Measurements from ENCODE around the gene ZNF526.

The ZNF526 gene

DNA sequence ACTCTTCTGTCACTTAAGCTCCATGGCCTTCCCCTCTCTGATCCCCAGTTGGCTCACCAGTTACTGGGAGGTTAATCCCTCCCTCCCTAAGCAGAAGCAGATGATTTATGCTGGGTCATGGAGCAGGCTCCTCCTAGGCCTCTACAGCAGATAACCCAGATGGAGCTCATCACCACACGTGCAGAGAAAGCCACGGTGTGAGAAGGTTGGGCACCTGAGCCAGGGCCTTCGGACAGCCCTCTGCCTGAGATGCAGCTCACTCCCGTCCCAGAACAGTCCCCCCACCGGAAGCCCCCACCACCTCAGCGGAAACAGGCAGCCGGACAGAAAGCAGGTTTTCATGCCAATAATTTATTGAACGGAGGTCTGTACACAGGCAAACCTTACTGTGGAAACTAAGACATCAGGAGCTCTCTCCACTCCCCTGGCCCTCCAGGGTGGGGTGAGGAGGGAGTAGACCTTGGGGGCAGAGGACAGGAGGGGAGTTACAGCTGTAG is 9.8 kb downstream of the ZNF526 start:
- TF ChIP-seq ZNF8 (CRISPR knock-in tag; IDR thresholded peaks at IDR 0.05) (no peak), SNAI2 (CRISPR knock-in tag; IDR thresholded peaks at IDR 0.05) (no peak), ARNTL (CRISPR knock-in tag; IDR thresholded peaks at IDR 0.05; ENCODE audit: borderline replicate concordance, low read depth) (no peak), ZNF70 (CRISPR knock-in tag; IDR thresholded peaks at IDR 0.05) (no peak), ZC3H10 (CRISPR knock-in tag; IDR thresholded peaks at IDR 0.05) (no peak), ISL1 (CRISPR knock-in tag; IDR thresholded peaks at IDR 0.05) (no peak), CSDC2 (CRISPR knock-in tag; IDR thresholded peaks at IDR 0.05) (no peak), TOX (CRISPR knock-in tag; IDR thresholded peaks at IDR 0.05; ENCODE audit: borderline replicate concordance) (no peak), ZFP3 (CRISPR knock-in tag; IDR thresholded peaks at IDR 0.05) (no peak), RARB (CRISPR knock-in tag; IDR thresholded peaks at IDR 0.05) (no peak), OSR1 (CRISPR knock-in tag; IDR thresholded peaks at IDR 0.05) (no peak), GLIS3 (CRISPR knock-in tag; IDR thresholded peaks at IDR 0.05) (no peak), PPARA (CRISPR knock-in tag; IDR thresholded peaks at IDR 0.05; ENCODE audit: borderline replicate concordance) (no peak)
- TF ChIP-seq, protein P1, sequence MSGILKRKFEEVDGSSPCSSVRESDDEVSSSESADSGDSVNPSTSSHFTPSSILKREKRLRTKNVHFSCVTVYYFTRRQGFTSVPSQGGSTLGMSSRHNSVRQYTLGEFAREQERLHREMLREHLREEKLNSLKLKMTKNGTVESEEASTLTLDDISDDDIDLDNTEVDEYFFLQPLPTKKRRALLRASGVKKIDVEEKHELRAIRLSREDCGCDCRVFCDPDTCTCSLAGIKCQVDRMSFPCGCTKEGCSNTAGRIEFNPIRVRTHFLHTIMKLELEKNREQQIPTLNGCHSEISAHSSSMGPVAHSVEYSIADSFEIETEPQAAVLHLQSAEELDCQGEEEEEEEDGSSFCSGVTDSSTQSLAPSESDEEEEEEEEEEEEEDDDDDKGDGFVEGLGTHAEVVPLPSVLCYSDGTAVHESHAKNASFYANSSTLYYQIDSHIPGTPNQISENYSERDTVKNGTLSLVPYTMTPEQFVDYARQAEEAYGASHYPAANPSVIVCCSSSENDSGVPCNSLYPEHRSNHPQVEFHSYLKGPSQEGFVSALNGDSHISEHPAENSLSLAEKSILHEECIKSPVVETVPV (CRISPR knock-in tag; IDR thresholded peaks at IDR 0.05) = no peak
- ATAC-seq = peak; percentile 35

DNA sequence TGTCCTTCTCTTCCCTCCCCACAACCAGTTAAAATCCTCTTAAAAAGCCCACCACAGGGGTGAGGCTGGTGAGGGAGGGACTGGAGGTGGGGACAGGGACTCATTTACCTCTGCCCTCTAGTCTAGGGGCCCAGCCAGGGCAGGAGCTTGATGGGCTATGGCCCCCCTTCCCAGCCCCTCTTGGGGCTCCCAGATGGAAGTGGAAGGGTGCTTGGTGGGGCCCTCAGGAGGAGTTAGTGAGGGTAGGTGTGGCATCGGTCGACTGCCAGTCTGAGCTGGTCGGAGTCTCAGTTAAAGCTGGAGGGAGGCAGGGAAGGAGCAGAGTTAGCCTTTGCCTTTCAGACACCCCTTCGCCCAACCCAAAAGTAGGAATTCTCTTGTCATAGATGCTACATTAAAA is 10.5 kb downstream of the ZNF526 start:
- ATAC-seq = no peak
- TF ChIP-seq PPARA (CRISPR knock-in tag; IDR thresholded peaks at IDR 0.05; ENCODE audit: borderline replicate concordance) (no peak), ISL1 (CRISPR knock-in tag; IDR thresholded peaks at IDR 0.05) (no peak), ZNF70 (CRISPR knock-in tag; IDR thresholded peaks at IDR 0.05) (no peak), GLIS3 (CRISPR knock-in tag; IDR thresholded peaks at IDR 0.05) (no peak), ESRRG (CRISPR knock-in tag; IDR thresholded peaks at IDR 0.05) (no peak), ZC3H10 (CRISPR knock-in tag; IDR thresholded peaks at IDR 0.05) (no peak), ZFP3 (CRISPR knock-in tag; IDR thresholded peaks at IDR 0.05) (no peak), SNAI2 (CRISPR knock-in tag; IDR thresholded peaks at IDR 0.05) (no peak), TCF4 (CRISPR knock-in tag; IDR thresholded peaks at IDR 0.05; ENCODE audit: borderline replicate concordance) (no peak), ZNF8 (CRISPR knock-in tag; IDR thresholded peaks at IDR 0.05) (no peak), ZNF565 (CRISPR knock-in tag; conservative IDR thresholded peaks at IDR 0.05; ENCODE audit: low read depth) (no peak), CSDC2 (CRISPR knock-in tag; IDR thresholded peaks at IDR 0.05) (no peak), BACH2 (CRISPR knock-in tag; IDR thresholded peaks at IDR 0.05; ENCODE audit: borderline replicate concordance) (no peak), ARNTL (CRISPR knock-in tag; IDR thresholded peaks at IDR 0.05; ENCODE audit: borderline replicate concordance, low read depth) (no peak), ZFP30 (CRISPR knock-in tag; IDR thresholded peaks at IDR 0.05) (no peak), RARB (CRISPR knock-in tag; IDR thresholded peaks at IDR 0.05) (no peak)
- TF ChIP-seq, protein P2, sequence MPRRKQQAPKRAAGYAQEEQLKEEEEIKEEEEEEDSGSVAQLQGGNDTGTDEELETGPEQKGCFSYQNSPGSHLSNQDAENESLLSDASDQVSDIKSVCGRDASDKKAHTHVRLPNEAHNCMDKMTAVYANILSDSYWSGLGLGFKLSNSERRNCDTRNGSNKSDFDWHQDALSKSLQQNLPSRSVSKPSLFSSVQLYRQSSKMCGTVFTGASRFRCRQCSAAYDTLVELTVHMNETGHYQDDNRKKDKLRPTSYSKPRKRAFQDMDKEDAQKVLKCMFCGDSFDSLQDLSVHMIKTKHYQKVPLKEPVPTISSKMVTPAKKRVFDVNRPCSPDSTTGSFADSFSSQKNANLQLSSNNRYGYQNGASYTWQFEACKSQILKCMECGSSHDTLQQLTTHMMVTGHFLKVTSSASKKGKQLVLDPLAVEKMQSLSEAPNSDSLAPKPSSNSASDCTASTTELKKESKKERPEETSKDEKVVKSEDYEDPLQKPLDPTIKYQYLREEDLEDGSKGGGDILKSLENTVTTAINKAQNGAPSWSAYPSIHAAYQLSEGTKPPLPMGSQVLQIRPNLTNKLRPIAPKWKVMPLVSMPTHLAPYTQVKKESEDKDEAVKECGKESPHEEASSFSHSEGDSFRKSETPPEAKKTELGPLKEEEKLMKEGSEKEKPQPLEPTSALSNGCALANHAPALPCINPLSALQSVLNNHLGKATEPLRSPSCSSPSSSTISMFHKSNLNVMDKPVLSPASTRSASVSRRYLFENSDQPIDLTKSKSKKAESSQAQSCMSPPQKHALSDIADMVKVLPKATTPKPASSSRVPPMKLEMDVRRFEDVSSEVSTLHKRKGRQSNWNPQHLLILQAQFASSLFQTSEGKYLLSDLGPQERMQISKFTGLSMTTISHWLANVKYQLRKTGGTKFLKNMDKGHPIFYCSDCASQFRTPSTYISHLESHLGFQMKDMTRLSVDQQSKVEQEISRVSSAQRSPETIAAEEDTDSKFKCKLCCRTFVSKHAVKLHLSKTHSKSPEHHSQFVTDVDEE (CRISPR knock-in tag; IDR thresholded peaks at IDR 0.05) = no peak
- TF ChIP-seq, protein P3, sequence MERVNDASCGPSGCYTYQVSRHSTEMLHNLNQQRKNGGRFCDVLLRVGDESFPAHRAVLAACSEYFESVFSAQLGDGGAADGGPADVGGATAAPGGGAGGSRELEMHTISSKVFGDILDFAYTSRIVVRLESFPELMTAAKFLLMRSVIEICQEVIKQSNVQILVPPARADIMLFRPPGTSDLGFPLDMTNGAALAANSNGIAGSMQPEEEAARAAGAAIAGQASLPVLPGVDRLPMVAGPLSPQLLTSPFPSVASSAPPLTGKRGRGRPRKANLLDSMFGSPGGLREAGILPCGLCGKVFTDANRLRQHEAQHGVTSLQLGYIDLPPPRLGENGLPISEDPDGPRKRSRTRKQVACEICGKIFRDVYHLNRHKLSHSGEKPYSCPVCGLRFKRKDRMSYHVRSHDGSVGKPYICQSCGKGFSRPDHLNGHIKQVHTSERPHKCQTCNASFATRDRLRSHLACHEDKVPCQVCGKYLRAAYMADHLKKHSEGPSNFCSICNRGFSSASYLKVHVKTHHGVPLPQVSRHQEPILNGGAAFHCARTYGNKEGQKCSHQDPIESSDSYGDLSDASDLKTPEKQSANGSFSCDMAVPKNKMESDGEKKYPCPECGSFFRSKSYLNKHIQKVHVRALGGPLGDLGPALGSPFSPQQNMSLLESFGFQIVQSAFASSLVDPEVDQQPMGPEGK (CRISPR knock-in tag; IDR thresholded peaks at IDR 0.05; ENCODE audit: borderline replicate concordance) = no peak
- TF ChIP-seq, protein P4, sequence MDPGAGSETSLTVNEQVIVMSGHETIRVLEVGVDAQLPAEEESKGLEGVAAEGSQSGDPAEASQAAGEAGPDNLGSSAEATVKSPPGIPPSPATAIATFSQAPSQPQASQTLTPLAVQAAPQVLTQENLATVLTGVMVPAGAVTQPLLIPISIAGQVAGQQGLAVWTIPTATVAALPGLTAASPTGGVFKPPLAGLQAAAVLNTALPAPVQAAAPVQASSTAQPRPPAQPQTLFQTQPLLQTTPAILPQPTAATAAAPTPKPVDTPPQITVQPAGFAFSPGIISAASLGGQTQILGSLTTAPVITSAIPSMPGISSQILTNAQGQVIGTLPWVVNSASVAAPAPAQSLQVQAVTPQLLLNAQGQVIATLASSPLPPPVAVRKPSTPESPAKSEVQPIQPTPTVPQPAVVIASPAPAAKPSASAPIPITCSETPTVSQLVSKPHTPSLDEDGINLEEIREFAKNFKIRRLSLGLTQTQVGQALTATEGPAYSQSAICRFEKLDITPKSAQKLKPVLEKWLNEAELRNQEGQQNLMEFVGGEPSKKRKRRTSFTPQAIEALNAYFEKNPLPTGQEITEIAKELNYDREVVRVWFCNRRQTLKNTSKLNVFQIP (CRISPR knock-in tag; IDR thresholded peaks at IDR 0.05; ENCODE audit: borderline replicate concordance, low read depth) = no peak

DNA sequence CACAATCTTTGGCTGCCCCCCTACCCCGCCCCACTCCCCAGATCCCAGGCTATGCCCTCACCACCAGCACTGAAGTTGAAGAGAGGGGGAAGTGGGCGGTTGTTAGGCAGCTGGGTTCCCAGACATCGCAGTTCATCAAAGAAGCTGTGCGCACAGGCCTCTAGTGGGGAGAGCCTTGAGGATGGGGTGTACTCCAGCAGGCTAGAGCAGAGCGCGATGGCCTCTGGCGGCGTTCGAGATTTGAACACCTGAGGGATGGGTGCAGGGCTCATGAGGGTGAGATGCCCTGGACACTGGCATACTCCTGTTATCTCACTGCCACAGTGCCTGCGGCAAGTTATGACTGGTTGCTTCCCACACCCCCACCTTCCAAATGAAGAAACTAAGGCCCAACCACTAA is 12.3 kb downstream of the ZNF526 start:
- ATAC-seq = no peak
- TF ChIP-seq, protein P1 (CRISPR knock-in tag; IDR thresholded peaks at IDR 0.05) = no peak
- TF ChIP-seq, protein P2 (CRISPR knock-in tag; IDR thresholded peaks at IDR 0.05) = no peak
- TF ChIP-seq BACH2 (CRISPR knock-in tag; IDR thresholded peaks at IDR 0.05; ENCODE audit: borderline replicate concordance) (no peak), ARNTL (CRISPR knock-in tag; IDR thresholded peaks at IDR 0.05; ENCODE audit: borderline replicate concordance, low read depth) (no peak), ZFP30 (CRISPR knock-in tag; IDR thresholded peaks at IDR 0.05) (no peak), TOX (CRISPR knock-in tag; IDR thresholded peaks at IDR 0.05; ENCODE audit: borderline replicate concordance) (no peak), ZFP3 (CRISPR knock-in tag; IDR thresholded peaks at IDR 0.05) (no peak), ZNF70 (CRISPR knock-in tag; IDR thresholded peaks at IDR 0.05) (no peak), SNAI2 (CRISPR knock-in tag; IDR thresholded peaks at IDR 0.05) (no peak), RARB (CRISPR knock-in tag; IDR thresholded peaks at IDR 0.05) (no peak), ZNF8 (CRISPR knock-in tag; IDR thresholded peaks at IDR 0.05) (no peak)

Data from SK-N-SH treated with all-trans-retinoic acid at 6 μM for 48 hours (cell line).